Panc1 (cell line): ENCODE results near the gene POU4F3. TPM values are rescaled to one million over a fixed set of nuclear protein-coding genes. Genes with fewer than 3 reads are reported as not detected.

Experiments
- ATAC-seq: fragments of 200-7000 bp; cut with Tn5 transposase; 2 replicates; pipeline ENCODE4 v1.9.1; 2020; ENCODE audit warnings: mild to moderate bottlenecking, moderate library complexity
- BruUV-seq: library from RNA; stranded (reverse); fragments of 400-500 nt; replicated peaks from 2 replicates; lab custom pipeline; 2021; lab: Mats Ljungman, UMichigan
- CTCF ChIA-PET: fragments of 300-600 bp; sonication (Branson Sonifier 250); formaldehyde crosslinking; loops from one replicate; lab custom pipeline; 2022; ENCODE audit warnings: antibody characterized with exemption; lab: Charles Lee
- POLR2A ChIA-PET: fragments of 300-600 bp; sonication (Branson Sonifier 250); formaldehyde crosslinking; loops from one replicate; lab custom pipeline; 2022; ENCODE audit warnings: antibody characterized with exemption; lab: Charles Lee
- DNase-seq: peaks from one replicate; pipeline ENCODE4 v3.0.0-alpha.2; 2010; ENCODE audit warnings: low read depth, low spot score
- H3K27ac ChIP-seq: 2 replicates; pipeline ENCODE4 v1.5.1; 2011; ENCODE audit warnings: mild to moderate bottlenecking, low read length, inconsistent platforms
- H3K27me3 ChIP-seq: fragments of 200-500 bp; sonication (Bioruptor generic); 2 replicates; pipeline ENCODE4 v1.6.0; 2014; ENCODE audit warnings: low read length, inconsistent platforms; ENCODE audit not compliant: control insufficient read depth, insufficient read depth
- H3K36me3 ChIP-seq: fragments of 200-500 bp; sonication (Bioruptor generic); 2 replicates; pipeline ENCODE4 v1.5.1; 2014; ENCODE audit warnings: inconsistent platforms, mild to moderate bottlenecking, low read length, moderate library complexity; ENCODE audit not compliant: control insufficient read depth, insufficient read depth
- H3K4me1 ChIP-seq: 2 replicates; pipeline ENCODE4 v1.5.1; 2011; ENCODE audit warnings: inconsistent platforms, mild to moderate bottlenecking, low read length, moderate library complexity; ENCODE audit not compliant: control insufficient read depth, insufficient read depth
- H3K4me3 ChIP-seq, 2 experiments: 2 replicates each; pipeline ENCODE4 v1.5.1; 2011 to 2012; ENCODE audit warnings: low read depth in 2 of 2, low read length in 2 of 2, mild to moderate bottlenecking in 2 of 2, inconsistent platforms in 1 of 2, moderate library complexity in 1 of 2
- H3K9me3 ChIP-seq: fragments of 200-500 bp; sonication (Bioruptor generic); 2 replicates; pipeline ENCODE4 v1.5.1; 2014; ENCODE audit warnings: low read depth, mild to moderate bottlenecking, inconsistent platforms, low read length, moderate library complexity; ENCODE audit not compliant: control insufficient read depth, insufficient read depth
- POLR2AphosphoS5 ChIP-seq: IDR thresholded peaks from 2 replicates; pipeline ENCODE4 v1.6.1; 2012; ENCODE audit warnings: mild to moderate bottlenecking, low read depth, low read length, moderate library complexity
- SIN3A ChIP-seq: IDR thresholded peaks from 2 replicates; pipeline ENCODE4 v1.6.1; 2012; ENCODE audit warnings: low read depth, mild to moderate bottlenecking, low read length, moderate library complexity, borderline replicate concordance; ENCODE audit not compliant: insufficient read depth
- TCF7L2 ChIP-seq: IDR thresholded peaks from 2 replicates; pipeline ENCODE4 v1.6.1; 2011; ENCODE audit warnings: mild to moderate bottlenecking, low read depth, low read length, inconsistent platforms
- in situ Hi-C: cut with HindIII; loops from 2 replicates; pipeline ENCODE4 v1.10.0; 2016; ENCODE audit warnings: low sequenced_read_pairs, low pct_unique_long_range_greater_than_20kb
- intact Hi-C: fragments of 100-400 bp; cut with micrococcal nuclease; formaldehyde crosslinking; loops from one replicate; pipeline ENCODE4 v1.10.0; 2022; ENCODE audit not compliant: unreplicated experiment
- total RNA-seq: library from RNA; stranded (reverse); gene quantifications from one replicate; pipeline ENCODE4 v1.2.1, GENCODE V29; 2021; ENCODE audit not compliant: unreplicated experiment
- TF ChIP-seq, protein P1 (sequence below), 2 experiments: IDR thresholded peaks; 2 replicates each; pipeline ENCODE4 v1.6.1; 2011 to 2012; ENCODE audit warnings: low read depth in 2 of 2, control low read depth in 1 of 2, low read length in 1 of 2, mild to moderate bottlenecking in 1 of 2, moderate library complexity in 1 of 2; ENCODE audit not compliant: insufficient read depth in 1 of 2
- TF ChIP-seq, protein P2 (sequence below): fragments of 450-650 bp; IDR thresholded peaks from 2 replicates; pipeline ENCODE4 v1.5.1; 2017; ENCODE audit warnings: mild to moderate bottlenecking

POU4F3 gene
- total RNA-seq, 1 experiment from 2014 or later: 0.15 TPM

DNA sequence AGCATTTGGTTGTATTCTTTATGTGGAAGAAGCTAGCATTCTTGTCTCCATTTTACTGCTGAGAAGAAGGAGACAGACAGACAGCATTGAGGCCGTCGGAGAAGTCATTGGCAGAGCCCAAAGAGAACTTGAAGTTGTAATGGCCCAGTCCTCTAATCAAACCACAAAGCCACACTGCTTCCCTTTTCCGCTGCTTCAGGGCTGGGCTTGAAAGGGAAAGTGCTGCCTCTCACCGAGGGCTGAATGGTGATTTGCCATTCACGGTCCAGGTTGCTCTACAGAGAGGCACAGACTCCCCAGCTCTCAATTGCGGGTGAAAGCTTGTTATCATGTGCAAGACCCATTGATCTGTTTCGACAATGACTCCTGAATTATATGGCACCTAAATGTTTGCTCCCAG, 25.6 kb upstream of the POU4F3 start:
- ATAC-seq: no peak
- intact Hi-C loops: no loop called here
- BruUV-seq: no TSS peak
- in situ Hi-C loops: no loop called here
- H3K27me3 ChIP-seq: no peaks in the 10 kb centered on the region; the same call in 1 of the 2 replicates
- no peaks in the 10 kb centered on the region for H3K9me3 ChIP-seq
- CTCF ChIA-PET: no interaction called here
- POLR2A ChIA-PET: no interaction called here
- H3K36me3 ChIP-seq: no peaks in the 10 kb centered on the region
- H3K4me1 ChIP-seq: no peaks in the 10 kb centered on the region
- no peak overlapping the region for H3K4me3 ChIP-seq
- TF ChIP-seq, protein P1, sequence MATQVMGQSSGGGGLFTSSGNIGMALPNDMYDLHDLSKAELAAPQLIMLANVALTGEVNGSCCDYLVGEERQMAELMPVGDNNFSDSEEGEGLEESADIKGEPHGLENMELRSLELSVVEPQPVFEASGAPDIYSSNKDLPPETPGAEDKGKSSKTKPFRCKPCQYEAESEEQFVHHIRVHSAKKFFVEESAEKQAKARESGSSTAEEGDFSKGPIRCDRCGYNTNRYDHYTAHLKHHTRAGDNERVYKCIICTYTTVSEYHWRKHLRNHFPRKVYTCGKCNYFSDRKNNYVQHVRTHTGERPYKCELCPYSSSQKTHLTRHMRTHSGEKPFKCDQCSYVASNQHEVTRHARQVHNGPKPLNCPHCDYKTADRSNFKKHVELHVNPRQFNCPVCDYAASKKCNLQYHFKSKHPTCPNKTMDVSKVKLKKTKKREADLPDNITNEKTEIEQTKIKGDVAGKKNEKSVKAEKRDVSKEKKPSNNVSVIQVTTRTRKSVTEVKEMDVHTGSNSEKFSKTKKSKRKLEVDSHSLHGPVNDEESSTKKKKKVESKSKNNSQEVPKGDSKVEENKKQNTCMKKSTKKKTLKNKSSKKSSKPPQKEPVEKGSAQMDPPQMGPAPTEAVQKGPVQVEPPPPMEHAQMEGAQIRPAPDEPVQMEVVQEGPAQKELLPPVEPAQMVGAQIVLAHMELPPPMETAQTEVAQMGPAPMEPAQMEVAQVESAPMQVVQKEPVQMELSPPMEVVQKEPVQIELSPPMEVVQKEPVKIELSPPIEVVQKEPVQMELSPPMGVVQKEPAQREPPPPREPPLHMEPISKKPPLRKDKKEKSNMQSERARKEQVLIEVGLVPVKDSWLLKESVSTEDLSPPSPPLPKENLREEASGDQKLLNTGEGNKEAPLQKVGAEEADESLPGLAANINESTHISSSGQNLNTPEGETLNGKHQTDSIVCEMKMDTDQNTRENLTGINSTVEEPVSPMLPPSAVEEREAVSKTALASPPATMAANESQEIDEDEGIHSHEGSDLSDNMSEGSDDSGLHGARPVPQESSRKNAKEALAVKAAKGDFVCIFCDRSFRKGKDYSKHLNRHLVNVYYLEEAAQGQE (IDR thresholded peaks at IDR 0.05; ENCODE audit: insufficient read depth in 1 of 2, low read depth in 2 of 2, low read length in 1 of 2): no peak
- no peak for TF ChIP-seq SIN3A
- TF ChIP-seq, protein P2, sequence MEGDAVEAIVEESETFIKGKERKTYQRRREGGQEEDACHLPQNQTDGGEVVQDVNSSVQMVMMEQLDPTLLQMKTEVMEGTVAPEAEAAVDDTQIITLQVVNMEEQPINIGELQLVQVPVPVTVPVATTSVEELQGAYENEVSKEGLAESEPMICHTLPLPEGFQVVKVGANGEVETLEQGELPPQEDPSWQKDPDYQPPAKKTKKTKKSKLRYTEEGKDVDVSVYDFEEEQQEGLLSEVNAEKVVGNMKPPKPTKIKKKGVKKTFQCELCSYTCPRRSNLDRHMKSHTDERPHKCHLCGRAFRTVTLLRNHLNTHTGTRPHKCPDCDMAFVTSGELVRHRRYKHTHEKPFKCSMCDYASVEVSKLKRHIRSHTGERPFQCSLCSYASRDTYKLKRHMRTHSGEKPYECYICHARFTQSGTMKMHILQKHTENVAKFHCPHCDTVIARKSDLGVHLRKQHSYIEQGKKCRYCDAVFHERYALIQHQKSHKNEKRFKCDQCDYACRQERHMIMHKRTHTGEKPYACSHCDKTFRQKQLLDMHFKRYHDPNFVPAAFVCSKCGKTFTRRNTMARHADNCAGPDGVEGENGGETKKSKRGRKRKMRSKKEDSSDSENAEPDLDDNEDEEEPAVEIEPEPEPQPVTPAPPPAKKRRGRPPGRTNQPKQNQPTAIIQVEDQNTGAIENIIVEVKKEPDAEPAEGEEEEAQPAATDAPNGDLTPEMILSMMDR: no peak
- no peak for TF ChIP-seq TCF7L2
- no peak for TF ChIP-seq POLR2AphosphoS5
- DNase-seq: no peak
- no peak overlapping the region for H3K27ac ChIP-seq

DNA sequence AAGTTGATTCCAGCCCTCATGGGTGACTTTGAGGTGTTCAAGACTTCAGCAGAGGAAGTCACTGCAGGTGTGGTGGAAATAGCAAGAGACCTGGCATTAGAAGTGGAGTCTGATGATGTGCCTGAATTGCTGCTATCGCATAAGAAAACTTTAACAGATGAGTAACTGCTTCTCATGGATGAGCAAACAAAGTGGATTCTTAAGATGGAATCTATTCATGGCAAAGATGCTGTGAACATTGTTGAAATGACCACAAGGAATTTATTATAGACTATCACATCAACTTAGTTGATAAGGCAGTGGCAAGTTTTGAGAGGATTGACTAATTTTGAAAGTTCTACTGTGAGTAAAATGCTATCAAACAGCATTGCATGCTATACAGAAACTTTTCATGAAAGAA, 17.1 kb upstream of the POU4F3 start:
- ChIA-PET POLR2A (no interaction called here), CTCF (no interaction called here)
- no peaks in the 10 kb centered on the region for H3K9me3 ChIP-seq
- ATAC-seq (no peak), DNase-seq (no peak)
- TF ChIP-seq TCF7L2 (no peak), POLR2AphosphoS5 (no peak), SIN3A (no peak)
- TF ChIP-seq, protein P2: no peak
- TF ChIP-seq, protein P1 (IDR thresholded peaks at IDR 0.05; ENCODE audit: insufficient read depth in 1 of 2, low read depth in 2 of 2, low read length in 1 of 2): no peak
- no peak overlapping the region for H3K27ac ChIP-seq
- no TSS peak for BruUV-seq
- H3K36me3 ChIP-seq: no peaks in the 10 kb centered on the region
- in situ Hi-C loops: no loop called here
- no peaks in the 10 kb centered on the region for H3K4me1 ChIP-seq
- H3K27me3 ChIP-seq: no peaks in the 10 kb centered on the region
- H3K4me3 ChIP-seq: no peak overlapping the region
- intact Hi-C loops: no loop called here
